Stimulated activated CD8-positive, alpha-beta memory T cell treated with anti-CD3 and anti-CD28 coated beads, Interleukin-2, amount 100 ng/mL, for 1 hour (primary cell): ENCODE results near the gene SMAD3.

Source experiments
- DNase-seq, 2 donors: peaks; one replicate each; pipeline ENCODE4 v3.0.0-alpha.2; 2020; ENCODE audit warnings: low read depth in 2 of 2

Gene SMAD3

GRCh38 chr15:67080900-67081431, 15.6 kb downstream of the SMAD3 start:
- DNase-seq = no peak

- DNase-seq = no peak
Observed at GRCh38 chr15:67082007-67082536, 16.7 kb downstream of the SMAD3 start.

- DNase-seq = no peak
Observed at GRCh38 chr15:67083135-67083762, 17.8 kb downstream of the SMAD3 start.

- DNase-seq = no peak
Observed at GRCh38 chr15:67084561-67084960, 19.2 kb downstream of the SMAD3 start.

- no peak for DNase-seq
Observed at GRCh38 chr15:67085237-67085817, 19.9 kb downstream of the SMAD3 start.

GRCh38 chr15:67085818-67086636, 20.6 kb downstream of the SMAD3 start:
- DNase-seq = no peak

- no peak for DNase-seq
Observed at GRCh38 chr15:67086637-67086914, 21.2 kb downstream of the SMAD3 start.

- DNase-seq = no peak
Observed at GRCh38 chr15:67087507-67088172, 22.2 kb downstream of the SMAD3 start.

DNA sequence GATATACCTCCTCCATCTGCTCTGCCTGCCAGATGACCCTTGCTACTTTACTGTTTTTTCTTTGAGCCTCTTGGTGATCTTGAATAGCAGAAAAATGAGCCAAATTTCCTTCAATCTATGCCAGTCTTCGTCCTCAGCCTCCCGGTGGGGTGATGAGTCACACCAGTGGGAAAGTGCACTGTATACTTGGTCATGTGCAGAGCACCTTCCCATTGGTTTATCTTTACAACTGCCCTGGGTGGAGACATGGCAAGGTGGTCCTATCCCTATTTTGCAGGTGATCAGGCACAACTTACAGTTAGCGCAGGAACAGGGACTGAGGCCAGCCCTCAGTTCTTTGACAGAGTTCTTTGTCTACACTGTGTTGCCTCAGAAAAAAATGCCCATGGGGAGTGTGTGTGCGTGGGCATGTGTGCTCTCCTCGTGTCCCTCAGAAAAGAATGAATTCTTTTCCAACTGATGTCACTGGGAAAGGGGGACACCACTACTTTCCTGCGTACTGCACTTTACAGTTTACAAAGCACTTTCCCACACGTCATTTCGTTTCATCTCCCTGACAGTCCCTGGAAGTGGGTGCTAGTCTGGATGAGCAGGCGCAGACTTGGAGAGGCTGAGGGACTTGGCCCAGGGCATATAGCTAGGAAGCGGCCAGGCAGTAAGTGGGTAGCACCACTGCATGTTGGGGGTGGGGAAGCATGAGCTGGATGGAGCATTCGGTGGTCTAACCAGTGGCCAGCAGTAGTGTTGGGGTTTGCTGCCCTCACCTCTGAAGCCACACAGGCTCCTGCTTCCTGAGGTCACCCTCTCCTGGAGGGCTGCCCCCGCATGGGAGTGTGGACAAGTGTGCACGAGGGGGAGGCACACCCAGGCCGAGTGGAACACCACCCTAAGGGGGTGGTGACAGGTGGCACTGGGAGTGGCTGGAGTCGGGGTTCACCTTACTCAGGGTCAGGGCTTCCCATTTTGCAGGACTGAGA, 24.1 kb downstream of the SMAD3 start:
- no peak for DNase-seq

DNA sequence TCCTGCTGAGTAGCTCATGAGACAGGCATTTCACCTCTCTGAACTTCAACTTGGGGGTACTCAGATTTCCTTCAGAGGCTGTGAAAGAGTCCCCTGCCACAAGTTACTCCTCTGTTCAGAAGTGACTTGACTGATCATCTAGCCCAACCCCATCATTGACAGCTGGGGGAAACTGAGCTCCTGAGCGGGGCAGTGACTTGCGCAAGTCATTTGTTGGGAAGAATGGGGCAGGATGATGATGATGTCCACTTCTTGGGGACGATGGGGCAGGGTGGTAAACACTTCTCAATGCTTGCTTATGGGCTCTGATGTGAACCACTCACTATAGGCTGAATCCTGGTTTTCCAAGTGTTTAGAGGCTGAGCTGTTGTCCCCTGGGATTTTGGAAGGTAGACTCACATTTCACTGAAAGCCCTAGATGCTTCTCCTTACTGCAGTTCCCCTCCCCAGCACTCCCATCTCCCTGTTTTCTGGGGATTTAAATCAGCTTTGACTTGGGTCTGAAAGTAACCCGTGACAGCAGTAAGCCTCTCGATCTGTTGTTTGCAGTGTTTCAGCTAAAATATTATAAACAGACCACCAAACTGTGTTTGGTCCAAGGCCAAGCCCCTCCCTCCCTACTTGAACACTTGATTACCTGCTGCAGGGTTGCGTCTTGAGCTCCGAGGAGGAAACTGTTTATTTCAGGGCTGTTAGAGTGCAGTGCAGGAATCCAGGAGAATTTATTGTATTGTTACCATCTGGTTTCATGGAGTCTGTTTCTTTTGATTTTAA, 25.1 kb downstream of the SMAD3 start:
- no peak for DNase-seq

- peak; percentile 43 to 53 for DNase-seq
Observed at GRCh38 chr15:67091071-67091979, 25.9 kb downstream of the SMAD3 start.

GRCh38 chr15:67091980-67092677, 26.7 kb downstream of the SMAD3 start:
- DNase-seq = no peak

GRCh38 chr15:67092752-67093503, 27.5 kb downstream of the SMAD3 start:
- no peak for DNase-seq

GRCh38 chr15:67093504-67093862, 28.1 kb downstream of the SMAD3 start:
- no peak for DNase-seq

GRCh38 chr15:67094001-67094826, 28.8 kb downstream of the SMAD3 start:
- no peak for DNase-seq

DNA sequence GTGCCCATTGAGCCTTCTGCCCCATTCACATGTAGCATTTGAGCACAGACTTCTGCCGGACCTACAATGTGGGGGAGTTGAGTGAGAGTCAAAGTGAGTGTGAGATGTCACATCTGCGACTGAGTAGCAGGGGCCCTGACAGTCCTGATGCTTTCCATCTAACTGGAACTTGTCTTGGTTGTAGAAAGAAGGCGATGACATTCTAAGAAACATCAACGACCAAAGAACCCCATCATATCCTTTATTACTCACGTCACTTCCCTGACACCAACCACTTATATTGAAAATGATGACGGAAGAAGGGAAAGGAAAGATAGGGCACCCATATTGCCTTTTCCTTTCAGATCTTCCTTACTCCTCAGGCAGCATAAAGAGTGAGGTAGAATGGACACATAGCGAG, 30.5 kb downstream of the SMAD3 start:
- DNase-seq = no peak
